ENCODE data around the gene CDHR1. TPM values are rescaled to one million over a fixed set of nuclear protein-coding genes. Genes with fewer than 3 reads are reported as not detected.

CDHR1 gene
- 1.9 and 3.3 TPM in 2 replicates for polyA plus RNA-seq
- 0.73 and 1.4 TPM in 2 replicates for polyA minus RNA-seq

GRCh38 chr10:84194424-84195043 lies at the start of gene CDHR1:
Gene CDHR1, plus strand, starts transcription at chr10:84194537. Its CDS starts 224 bp downstream, at chr10:84194761.
- no peak within 1 kb of the TSS for H3K27ac ChIP-seq (ENCODE audit: low read length)
- H2AFZ ChIP-seq (ENCODE audit: low read depth, low read length), result no peak within 1 kb of the TSS
- no peaks in the 10 kb centered on the region for H3K9me2 ChIP-seq (ENCODE audit: insufficient read depth, low read length)
- peak within 1 kb of the TSS; percentile 55 for H3K9ac ChIP-seq (ENCODE audit: low read length)
- H3K4me3 ChIP-seq (ENCODE audit: low read length), result peak within 1 kb of the TSS; percentile 69
- H3K79me2 ChIP-seq (replicated peaks; ENCODE audit: insufficient read depth, low read length), result no peaks in the 10 kb centered on the region
- no peak for TF ChIP-seq EP300 (conservative IDR thresholded peaks at IDR 0.05; ENCODE audit: poor library complexity, severe bottlenecking)
- TF ChIP-seq, protein P1, sequence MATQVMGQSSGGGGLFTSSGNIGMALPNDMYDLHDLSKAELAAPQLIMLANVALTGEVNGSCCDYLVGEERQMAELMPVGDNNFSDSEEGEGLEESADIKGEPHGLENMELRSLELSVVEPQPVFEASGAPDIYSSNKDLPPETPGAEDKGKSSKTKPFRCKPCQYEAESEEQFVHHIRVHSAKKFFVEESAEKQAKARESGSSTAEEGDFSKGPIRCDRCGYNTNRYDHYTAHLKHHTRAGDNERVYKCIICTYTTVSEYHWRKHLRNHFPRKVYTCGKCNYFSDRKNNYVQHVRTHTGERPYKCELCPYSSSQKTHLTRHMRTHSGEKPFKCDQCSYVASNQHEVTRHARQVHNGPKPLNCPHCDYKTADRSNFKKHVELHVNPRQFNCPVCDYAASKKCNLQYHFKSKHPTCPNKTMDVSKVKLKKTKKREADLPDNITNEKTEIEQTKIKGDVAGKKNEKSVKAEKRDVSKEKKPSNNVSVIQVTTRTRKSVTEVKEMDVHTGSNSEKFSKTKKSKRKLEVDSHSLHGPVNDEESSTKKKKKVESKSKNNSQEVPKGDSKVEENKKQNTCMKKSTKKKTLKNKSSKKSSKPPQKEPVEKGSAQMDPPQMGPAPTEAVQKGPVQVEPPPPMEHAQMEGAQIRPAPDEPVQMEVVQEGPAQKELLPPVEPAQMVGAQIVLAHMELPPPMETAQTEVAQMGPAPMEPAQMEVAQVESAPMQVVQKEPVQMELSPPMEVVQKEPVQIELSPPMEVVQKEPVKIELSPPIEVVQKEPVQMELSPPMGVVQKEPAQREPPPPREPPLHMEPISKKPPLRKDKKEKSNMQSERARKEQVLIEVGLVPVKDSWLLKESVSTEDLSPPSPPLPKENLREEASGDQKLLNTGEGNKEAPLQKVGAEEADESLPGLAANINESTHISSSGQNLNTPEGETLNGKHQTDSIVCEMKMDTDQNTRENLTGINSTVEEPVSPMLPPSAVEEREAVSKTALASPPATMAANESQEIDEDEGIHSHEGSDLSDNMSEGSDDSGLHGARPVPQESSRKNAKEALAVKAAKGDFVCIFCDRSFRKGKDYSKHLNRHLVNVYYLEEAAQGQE (IDR thresholded peaks at IDR 0.05; ENCODE audit: borderline replicate concordance), result no peak
- TF ChIP-seq POLR2AphosphoS5 (IDR thresholded peaks at IDR 0.05), result no peak
- no peak for TF ChIP-seq RAD21 (conservative IDR thresholded peaks at IDR 0.05)
- no peak for TF ChIP-seq EZH2 (IDR thresholded peaks at IDR 0.05; ENCODE audit: borderline replicate concordance, insufficient read depth, low read length, poor library complexity, severe bottlenecking)
- no peak for TF ChIP-seq TAF1 (IDR thresholded peaks at IDR 0.05; ENCODE audit: low read depth)
- TF ChIP-seq CTCF (IDR thresholded peaks at IDR 0.05; ENCODE audit: poor library complexity, severe bottlenecking), result no peak
- peak; percentile 30 for TF ChIP-seq MXI1 (conservative IDR thresholded peaks at IDR 0.05; ENCODE audit: poor library complexity, severe bottlenecking)
- peaks cover 30% of the 10 kb centered on the region for H3K27me3 ChIP-seq (ENCODE audit: insufficient read depth, low read depth, low read length)
- peak within 1 kb of the TSS; percentile 48 for H3K4me2 ChIP-seq (ENCODE audit: low read length)
- no peaks in the 10 kb centered on the region for H3K36me3 ChIP-seq (ENCODE audit: insufficient read depth, low read length)
- H4K20me1 ChIP-seq (ENCODE audit: insufficient read depth), result no peaks in the 10 kb centered on the region
- no peaks in the 10 kb centered on the region for H3K9me3 ChIP-seq (ENCODE audit: low read length)
- no peaks in the 10 kb centered on the region for H3F3A ChIP-seq (ENCODE audit: insufficient read depth, low read length, poor library complexity, severe bottlenecking)

DNA sequence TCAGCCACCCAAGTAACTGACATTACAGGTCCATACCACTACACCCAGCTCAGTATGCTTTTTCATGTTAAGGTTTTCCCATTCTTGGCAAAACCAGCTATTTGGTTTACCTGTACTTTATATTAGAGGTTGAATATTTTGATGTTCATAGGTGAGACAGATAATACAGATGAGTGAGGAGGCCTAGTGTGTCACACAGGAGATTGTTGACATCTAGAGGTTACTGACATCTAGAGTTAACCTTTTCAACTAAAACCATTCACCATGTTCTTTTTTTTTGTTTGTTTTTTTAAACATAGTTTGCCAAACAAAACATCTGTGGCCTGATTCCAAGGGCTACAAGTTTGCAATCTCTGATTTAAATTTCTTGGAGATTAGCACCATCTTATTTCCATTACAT lies 47.0 kb upstream of the CDHR1 start:
- peaks cover 7% of the 10 kb centered on the region for H3K36me3 ChIP-seq (ENCODE audit: insufficient read depth, low read length)
- TF ChIP-seq RAD21 (conservative IDR thresholded peaks at IDR 0.05) (no peak), POLR2AphosphoS5 (IDR thresholded peaks at IDR 0.05) (no peak), EZH2 (IDR thresholded peaks at IDR 0.05; ENCODE audit: borderline replicate concordance, insufficient read depth, low read length, poor library complexity, severe bottlenecking) (no peak), TAF1 (IDR thresholded peaks at IDR 0.05; ENCODE audit: low read depth) (no peak), CTCF (IDR thresholded peaks at IDR 0.05; ENCODE audit: poor library complexity, severe bottlenecking) (no peak), EP300 (conservative IDR thresholded peaks at IDR 0.05; ENCODE audit: poor library complexity, severe bottlenecking) (no peak), MXI1 (conservative IDR thresholded peaks at IDR 0.05; ENCODE audit: poor library complexity, severe bottlenecking) (no peak), SMC3 (conservative IDR thresholded peaks at IDR 0.05; ENCODE audit: poor library complexity) (no peak)
- TF ChIP-seq, protein P1 (IDR thresholded peaks at IDR 0.05; ENCODE audit: borderline replicate concordance), result no peak
- no peaks in the 10 kb centered on the region for H3K9me2 ChIP-seq (ENCODE audit: insufficient read depth, low read length)

More for the DNA sequence above, 47.0 kb upstream of the CDHR1 start:
- Histone ChIP-seq H3K27me3 (ENCODE audit: insufficient read depth, low read depth, low read length) (no peaks in the 10 kb centered on the region), H3K4me3 (ENCODE audit: low read length) (no peak overlapping the region), H3K27ac (ENCODE audit: low read length) (no peak overlapping the region), H2AFZ (ENCODE audit: low read depth, low read length) (no peak overlapping the region), H3K79me2 (replicated peaks; ENCODE audit: insufficient read depth, low read length) (peaks cover 5% of the 10 kb centered on the region), H3K4me2 (ENCODE audit: low read length) (no peak overlapping the region), H3K9ac (ENCODE audit: low read length) (no peak overlapping the region), H4K20me1 (ENCODE audit: insufficient read depth) (no peaks in the 10 kb centered on the region), H3K9me3 (ENCODE audit: low read length) (no peaks in the 10 kb centered on the region), H3F3A (ENCODE audit: insufficient read depth, low read length, poor library complexity, severe bottlenecking) (no peaks in the 10 kb centered on the region)
